HepG2 (cell line): Measurements from ENCODE around the gene ADAMTS12. TPM values are rescaled to one million over a fixed set of nuclear protein-coding genes. Genes with fewer than 3 reads are reported as not detected.

Source experiments
- ATAC-seq: fragments of 200-7000 bp; cut with Tn5 transposase; 3 replicates; pipeline ENCODE4 v1.9.1; 2020; ENCODE audit warnings: mild to moderate bottlenecking, moderate library complexity
- BruUV-seq: library from RNA; stranded (reverse); fragments of 400-500 nt; replicated peaks from 2 replicates; lab custom pipeline; 2021; lab: Mats Ljungman, UMichigan
- CTCF ChIA-PET: fragments of 300-600 bp; formaldehyde crosslinking; extraction: SDS; loops from one replicate; lab custom pipeline; 2021; ENCODE audit warnings: low total read pairs, inconsistent platforms, low intra/inter-chr PET ratio; lab: Yijun Ruan, JAX
- POLR2A ChIA-PET: fragments of 350-600 bp; sonication (Branson Sonifier 250); formaldehyde crosslinking; loops from one replicate; lab custom pipeline; 2020; ENCODE audit warnings: antibody characterized with exemption, inconsistent platforms; lab: Yijun Ruan, JAX
- DNase-seq: peaks from one replicate; pipeline ENCODE4 v3.0.0-alpha.2; 2015; ENCODE audit warnings: low spot score
- FAIRE-seq: peaks from 3 replicates; lab custom pipeline; 2011; peaks lifted over from hg19 to GRCh38; lab: Jason Lieb, UNC
- H2AFZ ChIP-seq: one replicate; pipeline ENCODE4 v1.6.1; 2011; ENCODE audit warnings: low read length, inconsistent platforms
- H3K27ac ChIP-seq: fragments of 300-600 bp; 3 replicates; pipeline ENCODE4 v1.8.0; 2011; ENCODE audit warnings: mixed run types, mild to moderate bottlenecking, mixed read lengths, low read length, inconsistent platforms; ENCODE audit not compliant: insufficient read depth; ENCODE audit errors: extremely low read length
- H3K27me3 ChIP-seq, 2 experiments: fragments of 200-600 bp in 1 of 2; 2 replicates in 1 of 2; 3 replicates in 1 of 2; pipeline versions ENCODE4 v1.6.0 to v1.8.0; 2011; ENCODE audit warnings: low read length in 2 of 2, mild to moderate bottlenecking in 2 of 2, moderate library complexity in 2 of 2, inconsistent platforms in 1 of 2; ENCODE audit not compliant: insufficient read depth in 2 of 2, control insufficient read depth in 1 of 2
- H3K36me3 ChIP-seq, 2 experiments: fragments of 200-600 bp in 1 of 2; replicated peaks in 1 of 2; 2 replicates in 1 of 2; 3 replicates in 1 of 2; pipeline versions ENCODE4 v1.5.1 to v1.8.0; 2011; ENCODE audit warnings: low read length in 2 of 2, inconsistent platforms in 1 of 2; ENCODE audit not compliant: insufficient read depth in 2 of 2, control insufficient read depth in 1 of 2
- H3K4me1 ChIP-seq: 2 replicates; pipeline ENCODE4 v1.5.1; 2012; ENCODE audit warnings: low read length, inconsistent platforms; ENCODE audit not compliant: insufficient read depth
- H3K4me2 ChIP-seq: 2 replicates; pipeline ENCODE4 v1.6.0; 2011; ENCODE audit warnings: low read depth, low read length, inconsistent platforms
- H3K4me3 ChIP-seq, 3 experiments: fragments of 200-600 bp in 1 of 3; sonication (generic), shearing (Covaris generic) in 1 of 3; replicated peaks in 1 of 3; 2 replicates each; pipeline ENCODE4 v1.5.1; 2011 to 2016; ENCODE audit warnings: low read length in 3 of 3, inconsistent platforms in 2 of 3, low read depth in 2 of 3, mild to moderate bottlenecking in 2 of 3, control low read depth in 1 of 3, mixed read lengths in 1 of 3; ENCODE audit not compliant: insufficient read depth in 1 of 3
- H3K79me2 ChIP-seq: one replicate; pipeline ENCODE4 v1.6.1; 2011; ENCODE audit warnings: low read length, inconsistent platforms; ENCODE audit not compliant: insufficient read depth
- H3K9ac ChIP-seq: 2 replicates; pipeline ENCODE4 v1.6.0; 2011; ENCODE audit warnings: mild to moderate bottlenecking, low read depth, low read length, inconsistent platforms; ENCODE audit not compliant: insufficient read depth
- H3K9me3 ChIP-seq: 2 replicates; pipeline ENCODE4 v1.5.1; 2012; ENCODE audit warnings: mild to moderate bottlenecking, low read length
- H4K20me1 ChIP-seq: 2 replicates; pipeline ENCODE4 v1.6.0; 2011; ENCODE audit warnings: inconsistent platforms, mild to moderate bottlenecking, low read length, moderate library complexity; ENCODE audit not compliant: insufficient read depth
- CCAR2 ChIP-seq: fragments of 200-400 bp; formaldehyde crosslinking; optimal IDR thresholded peaks from 2 replicates; pipeline ENCODE3; 2018; ENCODE audit warnings: low read depth, mild to moderate bottlenecking, low read length, moderate library complexity
- CREB1 ChIP-seq, 2 experiments: fragments of 450-650 bp in 1 of 2; IDR thresholded peaks; 2 replicates each; pipeline ENCODE4 v1.6.1; 2016 to 2017; ENCODE audit warnings: control low read depth in 1 of 2, mild to moderate bottlenecking in 1 of 2, missing compliant biosample characterization in 1 of 2, missing genetic modification characterization in 1 of 2
- E2F1 ChIP-seq: sonication (generic); formaldehyde crosslinking; IDR thresholded peaks from 2 replicates; pipeline ENCODE4 v1.5.0; 2020; ENCODE audit warnings: missing genetic modification reagents
- USF2 ChIP-seq, 2 experiments: sonication (generic) in 1 of 2; formaldehyde crosslinking in 1 of 2; IDR thresholded peaks; 2 replicates each; pipeline versions ENCODE4 v1.5.1 to v1.6.1; 2011 to 2020; ENCODE audit warnings: borderline replicate concordance in 1 of 2, low read depth in 1 of 2, low read length in 1 of 2, mild to moderate bottlenecking in 1 of 2, missing genetic modification reagents in 1 of 2, moderate library complexity in 1 of 2
- ZNF484 ChIP-seq: sonication (generic); formaldehyde crosslinking; IDR thresholded peaks from 2 replicates; pipeline ENCODE4 v1.5.1; 2020; ENCODE audit warnings: mild to moderate bottlenecking, low read depth, missing genetic modification reagents, borderline replicate concordance
- WGBS: methylation state at CpG from one replicate; pipeline ENCODE4 v1.1.6; 2017; ENCODE audit warnings: low lambda C conversion rate; 5-methylcytosine and 5-hydroxymethylcytosine counted together
- in situ Hi-C: cut with HindIII; loops from 2 replicates; pipeline ENCODE4 v1.10.0; 2017; ENCODE audit warnings: low pct_unique_long_range_greater_than_20kb; ENCODE audit not compliant: extremely low pct_ligation_motif_present
- intact Hi-C: fragments of 100-400 bp; cut with micrococcal nuclease; formaldehyde crosslinking; loops from one replicate; pipeline ENCODE4 v1.10.0; 2022; ENCODE audit not compliant: unreplicated experiment
- polyA plus RNA-seq, 8 experiments: library from polyadenylated mRNA; depleted of rRNA in 3 of 8; stranded (reverse) in 7 of 8; unstranded in 1 of 8; fragments of >200 nt; fragmentation: Illumina TruSeq in 4 of 8; extraction: Trizol in 4 of 8; gene quantifications; 2 replicates each; pipeline versions ENCODE4 v1.2.1 to v1.2.3, GENCODE V29; 2011 to 2016; ENCODE audit warnings: low read depth in 4 of 8, missing spikeins in 1 of 8, mixed read lengths in 1 of 8; ENCODE audit not compliant: insufficient read depth in 1 of 8
- total RNA-seq, 5 experiments: library from RNA; depleted of rRNA; stranded (reverse); fragments of >200 nt; fragmentation: Illumina TruSeq; extraction: Trizol; gene quantifications; 2 replicates each; pipeline ENCODE4 v1.2.3, GENCODE V29; 2016; ENCODE audit warnings: low read depth in 1 of 5

Gene ADAMTS12
- total and polyA plus RNA-seq, 2 of the 13 experiments (the other 11 are each of a cell fraction or from before 2014, with no cell fraction given), result 0.03 TPM; not detected in 1

GRCh38 chr5:33829430-33829829 lies 62.4 kb downstream of the ADAMTS12 start (continued):
- no peak for TF ChIP-seq CREB1 (IDR thresholded peaks at IDR 0.05)
- TF ChIP-seq CREB1 (CRISPR knock-in tag; IDR thresholded peaks at IDR 0.05), result no peak

- Histone ChIP-seq H3K36me3 (no peaks in the 10 kb centered on the region), H3K4me1 (no peaks in the 10 kb centered on the region), H3K9me3 (no peaks in the 10 kb centered on the region), H3K27ac (no peak overlapping the region), H3K4me2 (no peak overlapping the region), H3K27me3 (no peaks in the 10 kb centered on the region; a peak in 1 of 5 replicates), H4K20me1 (no peaks in the 10 kb centered on the region), H3K9ac (no peak overlapping the region), H3K79me2 (no peaks in the 10 kb centered on the region), H2AFZ (no peak overlapping the region), H3K4me3 (no peak overlapping the region)
- POLR2A ChIA-PET, result no interaction called here
- intact Hi-C loops (no loop called here), in situ Hi-C loops (no loop called here)
- WGBS, result 0% methylated on average over 7 of the region's 7 CpGs
- no peak for TF ChIP-seq ZNF484 (CRISPR knock-in tag)
- no peak for TF ChIP-seq CCAR2
- no peak for TF ChIP-seq USF2 (IDR thresholded peaks at IDR 0.05; ENCODE audit: low read depth, low read length)
- no peak for TF ChIP-seq USF2 (CRISPR knock-in tag; IDR thresholded peaks at IDR 0.05; ENCODE audit: borderline replicate concordance)
- TF ChIP-seq E2F1 (CRISPR knock-in tag), result no peak
- DNase-seq (no peak), ATAC-seq (no peak), FAIRE-seq (no peak)
- CTCF ChIA-PET, result no interaction called here
- no TSS peak for BruUV-seq
These were observed 63.0 kb downstream of the ADAMTS12 start for GRCh38 chr5:33828626-33829308.
